ENCODE results near the gene RAB4B. TPM values are rescaled to one million over a fixed set of nuclear protein-coding genes. Genes with fewer than 3 reads are reported as not detected.
"Not testable (repeated sequence)": the region's sequence is repeated elsewhere in the genome, so short reads cannot be mapped to it uniquely, and the experiment has no call there.

The RAB4B gene
- total and polyA plus RNA-seq, 2 experiments from 2014 or later, result 27.4 to 29.0 TPM

DNA sequence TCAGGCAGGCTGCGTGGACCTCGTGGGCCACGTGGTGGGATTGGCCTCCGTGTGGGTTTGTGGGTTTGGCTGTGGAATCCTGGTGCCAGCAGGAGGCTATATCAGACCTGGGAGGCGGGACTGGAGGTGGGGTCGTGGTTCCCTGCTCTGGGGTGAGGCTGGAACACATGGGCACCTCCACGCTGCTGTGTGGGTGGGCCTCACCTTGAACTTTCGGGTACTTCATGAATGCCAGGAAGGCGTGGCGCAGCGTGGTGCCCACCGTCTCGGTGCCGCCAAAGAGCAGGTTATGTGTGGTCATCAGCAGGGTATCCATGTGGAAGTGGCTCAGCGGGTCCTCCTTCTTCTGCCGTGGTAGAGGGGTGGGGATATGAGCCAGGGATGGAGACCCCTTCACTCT is 46.9 kb downstream of the RAB4B start:
- H3K27ac ChIP-seq (ENCODE audit: low read depth); DNase-seq (ENCODE audit: low spot score); H3K9me2 ChIP-seq (ENCODE audit: insufficient read depth); H3K36me3 Mint-ChIP-seq (ENCODE audit: low read depth); H3K4me1 ChIP-seq (ENCODE audit: insufficient read depth); ATAC-seq; H4K20me1 ChIP-seq (replicated peaks; ENCODE audit: insufficient read depth); H3K4me3 Mint-ChIP-seq; H3K79me2 ChIP-seq (replicated peaks; ENCODE audit: insufficient read depth); H3K4me2 ChIP-seq; H2AFZ ChIP-seq; H3K27ac Mint-ChIP-seq; H3K27me3 ChIP-seq (ENCODE audit: insufficient read depth); H3K36me3 ChIP-seq (ENCODE audit: insufficient read depth); H3K27me3 Mint-ChIP-seq (ENCODE audit: insufficient read depth, low read depth, poor library complexity); H3K4me3 ChIP-seq; H3K9me3 Mint-ChIP-seq; H3F3A ChIP-seq (replicated peaks; ENCODE audit: low read depth); H3K4me1 Mint-ChIP-seq: not testable (repeated sequence)

DNA sequence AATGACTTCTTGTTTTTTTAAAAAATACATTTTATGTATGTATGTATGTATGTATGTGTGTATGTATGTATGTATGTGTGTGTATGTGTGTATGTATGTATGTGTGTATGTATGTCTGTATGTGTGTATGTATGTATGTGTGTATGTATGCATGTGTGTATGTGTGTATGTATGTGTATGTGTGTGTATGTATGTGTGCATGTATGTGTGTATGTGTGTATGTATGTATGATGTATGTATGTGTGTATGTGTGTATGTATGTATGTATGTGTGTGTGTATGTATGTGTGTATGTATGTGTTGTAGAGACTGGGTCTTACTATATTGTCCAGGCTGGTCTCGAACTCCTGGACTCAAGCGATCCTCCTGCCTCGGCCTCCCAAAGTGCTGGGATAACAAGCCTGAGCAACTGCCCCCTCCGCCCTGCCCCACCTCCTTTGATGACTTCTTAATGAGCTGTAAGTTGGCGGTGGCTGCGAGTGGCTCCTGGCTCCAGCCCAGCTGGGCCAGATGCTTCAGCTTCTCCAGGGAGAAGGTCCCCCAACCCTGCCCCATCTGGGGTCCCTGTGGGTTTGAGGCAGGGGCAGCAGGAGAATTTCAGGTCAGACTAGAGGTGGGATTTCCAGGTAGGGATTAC is 47.5 kb downstream of the RAB4B start:
- not testable (repeated sequence) for H3K27ac ChIP-seq (ENCODE audit: low read depth); H3K4me2 ChIP-seq; ATAC-seq; H3K4me3 Mint-ChIP-seq; H3K36me3 Mint-ChIP-seq (ENCODE audit: low read depth); DNase-seq (ENCODE audit: low spot score); H3K9me2 ChIP-seq (ENCODE audit: insufficient read depth); H3K4me1 Mint-ChIP-seq; H4K20me1 ChIP-seq (replicated peaks; ENCODE audit: insufficient read depth); H3K4me1 ChIP-seq (ENCODE audit: insufficient read depth); H3K27ac Mint-ChIP-seq; H3K27me3 ChIP-seq (ENCODE audit: insufficient read depth); H3K9me3 Mint-ChIP-seq; H3K79me2 ChIP-seq (replicated peaks; ENCODE audit: insufficient read depth); H2AFZ ChIP-seq; H3K4me3 ChIP-seq; H3K36me3 ChIP-seq (ENCODE audit: insufficient read depth); H3F3A ChIP-seq (replicated peaks; ENCODE audit: low read depth)
- peaks cover 13% of the 10 kb centered on the region for H3K27me3 Mint-ChIP-seq (ENCODE audit: insufficient read depth, low read depth, poor library complexity)

GRCh38 chr19:40826312-40826698 is 48.3 kb downstream of the RAB4B start:
- not testable (repeated sequence) for H3K4me1 Mint-ChIP-seq; H3K79me2 ChIP-seq (replicated peaks; ENCODE audit: insufficient read depth); H3K4me1 ChIP-seq (ENCODE audit: insufficient read depth); H4K20me1 ChIP-seq (replicated peaks; ENCODE audit: insufficient read depth); H3K27me3 ChIP-seq (ENCODE audit: insufficient read depth); H3K36me3 Mint-ChIP-seq (ENCODE audit: low read depth); H3K4me2 ChIP-seq; H2AFZ ChIP-seq; H3K4me3 ChIP-seq; H3K27ac ChIP-seq (ENCODE audit: low read depth); H3K4me3 Mint-ChIP-seq; H3K9me3 Mint-ChIP-seq; H3F3A ChIP-seq (replicated peaks; ENCODE audit: low read depth); H3K36me3 ChIP-seq (ENCODE audit: insufficient read depth); DNase-seq (ENCODE audit: low spot score); H3K27ac Mint-ChIP-seq; H3K9me2 ChIP-seq (ENCODE audit: insufficient read depth)
- H3K27me3 Mint-ChIP-seq (ENCODE audit: insufficient read depth, low read depth, poor library complexity), result peaks cover 14% of the 10 kb centered on the region
- ATAC-seq, result peak; percentile 66

GRCh38 chr19:40826699-40827385 is 48.8 kb downstream of the RAB4B start:
- H3K27me3 ChIP-seq (ENCODE audit: insufficient read depth); H3F3A ChIP-seq (replicated peaks; ENCODE audit: low read depth); DNase-seq (ENCODE audit: low spot score); H3K4me3 Mint-ChIP-seq; H3K9me3 Mint-ChIP-seq; H3K4me2 ChIP-seq; H4K20me1 ChIP-seq (replicated peaks; ENCODE audit: insufficient read depth); H3K79me2 ChIP-seq (replicated peaks; ENCODE audit: insufficient read depth); H3K36me3 ChIP-seq (ENCODE audit: insufficient read depth); H3K4me1 Mint-ChIP-seq; H3K27ac ChIP-seq (ENCODE audit: low read depth); H3K4me3 ChIP-seq; H3K9me2 ChIP-seq (ENCODE audit: insufficient read depth); H3K27ac Mint-ChIP-seq; ATAC-seq; H3K4me1 ChIP-seq (ENCODE audit: insufficient read depth); H3K36me3 Mint-ChIP-seq (ENCODE audit: low read depth); H2AFZ ChIP-seq: not testable (repeated sequence)
- H3K27me3 Mint-ChIP-seq (ENCODE audit: insufficient read depth, low read depth, poor library complexity), result peaks cover 14% of the 10 kb centered on the region
